ENCODE data around the gene KRT6A.

Gene KRT6A

GRCh38 chr12:52493172-52493571, at the start of gene KRT6A:
Gene KRT6A (minus strand): TSS chr12:52493257. CDS start chr12:52493188, 69 bp downstream.
- no peak within 1 kb of the TSS for H3K4me3 ChIP-seq (ENCODE audit: control insufficient read depth, low read depth, low read length)
- TF ChIP-seq, protein P1, sequence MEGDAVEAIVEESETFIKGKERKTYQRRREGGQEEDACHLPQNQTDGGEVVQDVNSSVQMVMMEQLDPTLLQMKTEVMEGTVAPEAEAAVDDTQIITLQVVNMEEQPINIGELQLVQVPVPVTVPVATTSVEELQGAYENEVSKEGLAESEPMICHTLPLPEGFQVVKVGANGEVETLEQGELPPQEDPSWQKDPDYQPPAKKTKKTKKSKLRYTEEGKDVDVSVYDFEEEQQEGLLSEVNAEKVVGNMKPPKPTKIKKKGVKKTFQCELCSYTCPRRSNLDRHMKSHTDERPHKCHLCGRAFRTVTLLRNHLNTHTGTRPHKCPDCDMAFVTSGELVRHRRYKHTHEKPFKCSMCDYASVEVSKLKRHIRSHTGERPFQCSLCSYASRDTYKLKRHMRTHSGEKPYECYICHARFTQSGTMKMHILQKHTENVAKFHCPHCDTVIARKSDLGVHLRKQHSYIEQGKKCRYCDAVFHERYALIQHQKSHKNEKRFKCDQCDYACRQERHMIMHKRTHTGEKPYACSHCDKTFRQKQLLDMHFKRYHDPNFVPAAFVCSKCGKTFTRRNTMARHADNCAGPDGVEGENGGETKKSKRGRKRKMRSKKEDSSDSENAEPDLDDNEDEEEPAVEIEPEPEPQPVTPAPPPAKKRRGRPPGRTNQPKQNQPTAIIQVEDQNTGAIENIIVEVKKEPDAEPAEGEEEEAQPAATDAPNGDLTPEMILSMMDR (IDR thresholded peaks at IDR 0.05; ENCODE audit: control insufficient read depth, insufficient read depth, low read depth, low read length, missing control alignments), result no peak

DNA sequence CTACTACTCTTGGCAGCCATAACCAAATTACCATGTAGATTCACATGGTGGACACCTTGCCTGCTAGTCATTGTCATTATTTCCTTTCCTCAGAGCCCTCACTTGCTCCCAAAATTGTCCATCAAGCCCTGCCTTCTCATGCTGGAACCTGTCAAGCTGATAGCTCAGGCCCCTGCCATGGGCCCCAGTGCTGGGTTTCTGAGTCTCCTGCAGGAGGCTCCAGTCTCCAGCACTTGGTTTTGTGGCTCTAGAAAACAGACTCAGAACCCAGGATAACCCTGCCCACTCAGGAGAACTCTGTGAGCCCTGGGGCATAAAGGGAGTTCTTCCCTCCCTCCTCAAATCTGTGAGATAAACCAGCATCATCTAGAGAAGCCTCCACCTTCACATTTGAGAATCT, 49.1 kb upstream of the KRT6A start:
- TF ChIP-seq, protein P1 (IDR thresholded peaks at IDR 0.05; ENCODE audit: control insufficient read depth, insufficient read depth, low read depth, low read length, missing control alignments), result no peak
- DNase-seq (ENCODE audit: low read depth), result no peak
- no peak overlapping the region for H3K4me3 ChIP-seq (ENCODE audit: control insufficient read depth, low read depth, low read length)

More at GRCh38 chr12:52493172-52493571, at the start of gene KRT6A:
- DNase-seq (ENCODE audit: low read depth), result no peak

GRCh38 chr12:52541709-52542108, 48.7 kb upstream of the KRT6A start:
- no peak overlapping the region for H3K4me3 ChIP-seq (ENCODE audit: control insufficient read depth, low read depth, low read length)
- no peak for DNase-seq (ENCODE audit: low read depth)
- TF ChIP-seq, protein P1 (IDR thresholded peaks at IDR 0.05; ENCODE audit: control insufficient read depth, insufficient read depth, low read depth, low read length, missing control alignments), result no peak

DNA sequence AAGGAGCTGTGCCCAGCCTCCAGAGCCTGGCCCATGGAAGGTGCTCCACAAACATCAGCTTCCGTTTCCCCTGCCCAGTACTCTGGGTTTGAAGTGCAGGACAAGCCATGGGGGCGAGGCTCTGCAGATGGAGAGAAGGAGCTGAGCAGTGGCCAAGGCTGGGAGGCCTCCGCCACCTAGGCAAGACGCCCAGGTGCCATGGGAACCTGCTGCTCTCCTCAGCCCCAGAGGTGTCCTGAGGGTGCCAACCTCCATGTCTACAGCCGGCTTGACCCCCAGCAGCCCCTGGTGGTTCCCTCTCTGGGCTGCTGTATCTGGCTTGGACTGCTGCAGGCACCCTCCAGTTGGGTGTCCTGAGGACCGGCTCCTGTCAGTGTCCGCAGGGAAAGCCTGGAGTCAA, 47.5 kb upstream of the KRT6A start:
- TF ChIP-seq, protein P1 (IDR thresholded peaks at IDR 0.05; ENCODE audit: control insufficient read depth, insufficient read depth, low read depth, low read length, missing control alignments), result no peak
- H3K4me3 ChIP-seq (ENCODE audit: control insufficient read depth, low read depth, low read length), result no peak overlapping the region
- no peak for DNase-seq (ENCODE audit: low read depth)

DNA sequence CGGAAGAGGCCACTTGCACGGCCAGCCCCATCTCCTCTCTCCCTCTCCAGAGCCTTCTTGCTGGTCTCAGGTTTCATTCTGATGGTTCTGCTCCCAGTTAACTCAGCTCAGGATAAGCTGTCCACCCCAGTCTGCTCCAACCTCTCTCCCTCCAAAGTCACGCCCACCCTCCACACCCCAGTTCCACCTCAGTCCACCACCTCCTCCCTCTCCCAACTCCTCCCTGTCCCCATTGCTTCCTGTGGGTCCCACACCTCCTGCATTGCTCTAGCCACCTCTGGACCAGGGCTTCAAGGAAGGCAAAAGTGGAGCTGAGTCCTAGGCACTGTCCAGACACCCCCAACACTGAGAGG, 46.7 kb upstream of the KRT6A start:
- TF ChIP-seq, protein P1 (IDR thresholded peaks at IDR 0.05; ENCODE audit: control insufficient read depth, insufficient read depth, low read depth, low read length, missing control alignments), result no peak
- no peak overlapping the region for H3K4me3 ChIP-seq (ENCODE audit: control insufficient read depth, low read depth, low read length)
- no peak for DNase-seq (ENCODE audit: low read depth)

- H3K4me3 ChIP-seq (ENCODE audit: control insufficient read depth, low read depth, low read length), result no peak overlapping the region
- TF ChIP-seq, protein P1 (IDR thresholded peaks at IDR 0.05; ENCODE audit: control insufficient read depth, insufficient read depth, low read depth, low read length, missing control alignments), result no peak
- peak; percentile 69 for DNase-seq (ENCODE audit: low read depth)
Observed at GRCh38 chr12:52539083-52539820, 46.2 kb upstream of the KRT6A start.
